ENCODE measurements around the gene CTSZ.

GRCh38 chr20:59005523-59006166, 1.4 kb downstream of the CTSZ start:
- no peak for TF ChIP-seq IRF1 (CRISPR knock-in tag; IDR thresholded peaks at IDR 0.05)
- TF ChIP-seq CTCF (IDR thresholded peaks at IDR 0.05): no peak
- TF ChIP-seq CBFB (CRISPR knock-in tag; IDR thresholded peaks at IDR 0.05; ENCODE audit: low read depth): no peak
- TF ChIP-seq ATF1 (CRISPR knock-in tag; IDR thresholded peaks at IDR 0.05): no peak
- no peak for TF ChIP-seq STAT6 (CRISPR knock-in tag; conservative IDR thresholded peaks at IDR 0.05; ENCODE audit: low read depth)
- TF ChIP-seq AFF4 (CRISPR knock-in tag; IDR thresholded peaks at IDR 0.05; ENCODE audit: borderline replicate concordance): no peak
- TF ChIP-seq SMAD4 (CRISPR knock-in tag; IDR thresholded peaks at IDR 0.05): no peak
- no peak for TF ChIP-seq SP1 (CRISPR knock-in tag; conservative IDR thresholded peaks at IDR 0.05)
- TF ChIP-seq ATF6 (CRISPR knock-in tag; IDR thresholded peaks at IDR 0.05): no peak
- TF ChIP-seq TEAD1 (CRISPR knock-in tag; IDR thresholded peaks at IDR 0.05): no peak
- no peak for TF ChIP-seq PREB (CRISPR knock-in tag; IDR thresholded peaks at IDR 0.05; ENCODE audit: borderline replicate concordance)
- TF ChIP-seq ESRRA (CRISPR knock-in tag; IDR thresholded peaks at IDR 0.05; ENCODE audit: borderline replicate concordance): no peak
